ENCODE results near the gene C11orf42.
"Not testable (repeated sequence)": the region's sequence is repeated elsewhere in the genome, so short reads cannot be mapped to it uniquely, and the experiment has no call there.

Gene C11orf42

DNA sequence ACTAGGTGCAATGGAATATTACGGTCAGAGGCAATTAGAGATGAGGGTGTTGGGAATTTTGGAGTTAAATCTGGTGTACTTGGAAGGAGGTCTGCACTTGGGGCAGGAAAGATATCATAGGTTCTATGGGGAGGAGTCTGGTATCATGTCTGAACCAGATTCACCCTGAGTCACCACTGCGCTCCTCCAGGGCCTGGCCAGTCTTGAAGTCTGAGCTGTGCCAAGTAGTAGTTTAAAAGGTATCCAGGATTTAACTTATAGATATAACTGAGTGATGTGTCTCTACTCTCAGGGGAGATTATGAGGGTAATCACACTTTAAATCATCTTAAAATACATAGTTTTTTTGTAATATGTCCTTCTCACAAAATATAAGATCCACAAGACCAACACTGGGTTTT lies 40.2 kb downstream of the C11orf42 start:
- no peak for TF ChIP-seq ZFX (IDR thresholded peaks at IDR 0.05; ENCODE audit: borderline replicate concordance)
- no peak for TF ChIP-seq CTCF (IDR thresholded peaks at IDR 0.05)
- no peak overlapping the region for H3K27ac ChIP-seq

DNA sequence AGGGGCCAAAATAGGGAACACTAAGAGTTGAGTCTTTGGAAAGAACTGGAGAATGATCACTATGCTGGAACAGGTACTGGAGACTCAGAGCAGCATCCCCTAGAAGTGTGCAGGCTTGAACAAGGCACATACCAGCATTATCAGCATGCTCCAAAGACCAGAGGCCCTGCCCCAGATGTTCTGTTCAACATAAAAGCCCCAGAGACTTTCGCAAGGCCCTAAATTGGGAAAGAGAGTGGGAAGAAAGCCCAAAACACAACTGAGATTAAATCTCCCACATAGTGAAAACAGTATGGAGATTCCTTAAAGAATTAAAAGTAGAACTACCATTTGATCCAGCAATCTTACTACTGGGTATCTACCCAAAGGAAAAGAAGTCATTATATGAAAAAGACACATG lies 42.9 kb downstream of the C11orf42 start:
- TF ChIP-seq ZFX (IDR thresholded peaks at IDR 0.05; ENCODE audit: borderline replicate concordance) = no peak
- no peak for TF ChIP-seq CTCF (IDR thresholded peaks at IDR 0.05)
- H3K27ac ChIP-seq = no peak overlapping the region

DNA sequence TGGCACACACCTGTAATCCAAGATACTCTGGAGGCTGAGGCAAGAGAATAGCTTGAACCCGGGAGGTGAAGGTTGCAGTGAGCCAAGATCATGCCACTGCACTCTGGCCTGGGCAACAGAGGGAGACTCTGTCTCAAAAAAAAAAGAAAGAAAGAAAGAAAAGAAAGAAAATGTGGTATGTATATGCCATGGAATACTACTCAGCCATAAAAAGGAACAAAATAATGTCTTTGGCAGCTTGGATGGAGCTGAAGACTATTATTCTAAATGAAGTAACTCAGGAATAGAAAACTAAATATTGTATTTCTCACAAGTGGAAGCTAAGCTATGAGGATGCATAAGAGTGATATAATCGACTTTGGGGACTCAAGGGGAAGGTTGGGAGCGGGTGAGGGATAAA lies 43.5 kb downstream of the C11orf42 start:
- H3K27ac ChIP-seq = not testable (repeated sequence)

- no peak overlapping the region for H3K27ac ChIP-seq
- TF ChIP-seq CTCF (IDR thresholded peaks at IDR 0.05) (no peak), ZFX (IDR thresholded peaks at IDR 0.05; ENCODE audit: borderline replicate concordance) (no peak)
These were observed 44.6 kb downstream of the C11orf42 start for GRCh38 chr11:6249770-6250555.

DNA sequence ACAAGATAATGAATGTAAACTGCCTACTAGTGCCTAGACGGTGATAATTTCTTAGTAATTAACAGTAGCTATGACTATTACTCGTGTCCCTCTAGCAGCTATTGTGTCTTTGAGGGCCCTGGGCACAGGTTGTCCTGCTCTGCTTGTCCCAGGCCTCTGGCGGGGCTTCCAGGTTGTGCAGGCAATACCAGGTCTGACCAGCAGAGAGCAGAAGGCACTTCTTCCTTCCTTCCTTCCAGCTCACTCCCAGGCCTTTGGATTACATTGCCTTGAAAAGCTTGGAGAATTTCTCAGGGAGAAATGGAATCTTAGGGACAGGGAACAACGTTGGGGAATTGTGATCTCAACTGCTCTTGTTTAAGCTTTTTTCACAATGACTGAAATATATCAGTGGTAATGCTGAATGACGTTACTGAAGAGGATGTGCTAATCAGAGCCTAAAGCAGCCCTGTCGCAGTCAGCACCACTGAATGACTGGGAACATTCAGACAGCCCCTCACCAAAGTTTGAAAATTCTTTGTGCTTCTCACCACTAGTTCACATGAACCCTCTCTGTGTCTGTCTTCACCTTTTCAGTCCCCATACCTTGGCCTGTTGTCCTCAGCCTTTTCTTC lies 45.9 kb downstream of the C11orf42 start:
- TF ChIP-seq CTCF (IDR thresholded peaks at IDR 0.05) = peak; percentile 87
- TF ChIP-seq ZFX (IDR thresholded peaks at IDR 0.05; ENCODE audit: borderline replicate concordance) = no peak
- no peak overlapping the region for H3K27ac ChIP-seq

DNA sequence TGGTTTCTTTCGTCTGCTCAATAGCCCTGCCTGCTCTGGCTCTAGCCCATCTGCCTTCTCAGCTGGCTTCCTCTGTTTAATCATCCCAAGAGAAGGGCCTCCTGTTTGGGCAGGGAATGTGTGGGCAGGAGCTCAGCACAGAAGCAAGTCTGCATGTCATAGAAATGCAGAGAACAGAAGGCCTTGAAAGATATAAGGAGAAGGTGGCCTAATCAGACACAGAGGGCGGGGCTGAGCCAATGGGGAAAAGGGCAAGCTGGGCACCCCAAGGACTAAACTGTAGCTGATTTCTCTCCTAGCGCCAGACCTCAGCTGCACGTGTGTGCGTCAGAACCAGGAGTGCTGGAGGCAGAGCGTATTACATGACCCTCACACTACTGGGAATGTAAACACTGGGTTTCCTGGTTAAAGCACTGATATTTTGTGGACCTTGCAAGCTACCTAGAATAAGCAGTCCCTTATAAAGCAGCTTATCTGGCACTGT lies 46.7 kb downstream of the C11orf42 start:
- TF ChIP-seq ZFX (IDR thresholded peaks at IDR 0.05; ENCODE audit: borderline replicate concordance) (no peak), CTCF (IDR thresholded peaks at IDR 0.05) (no peak)
- no peak overlapping the region for H3K27ac ChIP-seq

DNA sequence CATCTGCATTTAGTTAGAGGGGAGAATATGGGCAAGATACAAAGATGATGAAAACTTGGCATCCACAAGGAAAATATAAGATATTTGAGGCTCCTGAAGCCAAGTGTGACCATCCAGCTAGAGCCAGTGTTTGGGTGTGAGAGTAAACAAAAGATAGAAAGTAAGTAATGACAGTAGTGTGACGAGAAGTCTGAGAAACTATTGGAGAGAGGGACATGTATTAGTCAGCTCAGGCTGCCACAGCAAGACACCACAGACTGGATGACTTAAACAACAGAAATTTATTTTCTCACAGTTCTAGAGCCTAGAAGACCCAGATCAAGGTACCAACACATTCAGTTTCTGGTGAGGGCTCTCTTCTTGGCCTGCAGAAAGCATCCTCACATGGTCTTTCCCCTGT lies 47.8 kb downstream of the C11orf42 start:
- H3K27ac ChIP-seq = no peak overlapping the region
- TF ChIP-seq CTCF (IDR thresholded peaks at IDR 0.05) = no peak
- TF ChIP-seq ZFX (IDR thresholded peaks at IDR 0.05; ENCODE audit: borderline replicate concordance) = no peak
